SK-N-DZ (cell line): ENCODE results near the gene DUSP2.
"Not testable (repeated sequence)": the region's sequence is repeated elsewhere in the genome, so short reads cannot be mapped to it uniquely, and the experiment has no call there.

ENCODE experiments used
- DNase-seq: peaks from one replicate; pipeline ENCODE4 v3.0.0-alpha.2; 2015; ENCODE audit warnings: low spot score

The DUSP2 gene

GRCh38 chr2:96163768-96164429 is 18.7 kb upstream of the DUSP2 start:
- no peak for DNase-seq

DNA sequence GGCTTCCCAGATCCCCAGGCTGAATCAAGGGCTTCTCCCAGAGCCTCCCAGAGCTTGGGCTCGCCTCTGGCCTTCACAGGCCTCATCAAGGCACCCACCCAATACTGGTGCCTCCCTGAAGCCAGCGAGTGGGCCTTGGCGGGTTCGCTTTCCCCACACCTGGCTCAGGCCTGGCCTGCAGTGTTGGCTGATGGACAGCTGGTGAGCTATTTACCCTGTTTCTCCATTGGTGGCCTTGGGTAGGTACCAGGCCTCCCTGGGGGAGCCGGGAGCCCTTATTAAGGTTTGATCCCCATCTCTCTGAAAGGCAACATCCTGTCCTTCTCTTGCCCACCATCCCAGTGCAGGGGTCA is 18.2 kb upstream of the DUSP2 start:
- DNase-seq: no peak

DNA sequence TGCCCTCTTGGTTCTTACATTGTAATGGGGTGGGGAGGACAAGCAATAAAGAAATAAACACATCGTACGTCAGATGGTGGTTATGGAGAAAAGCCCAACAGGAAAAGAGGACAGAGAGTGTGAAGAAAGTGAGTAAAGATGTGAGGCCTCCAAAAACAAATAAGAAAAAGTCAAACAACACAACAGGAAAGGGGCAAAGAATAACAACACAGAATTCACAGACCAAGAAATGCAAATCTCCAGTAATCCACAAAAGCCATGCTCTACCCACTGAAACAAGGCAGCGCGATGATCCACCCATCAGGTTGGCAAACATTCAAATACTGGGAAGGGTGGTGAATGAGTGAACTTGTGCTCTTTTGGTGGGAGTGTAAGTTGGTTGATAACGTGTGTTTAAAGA is 16.7 kb upstream of the DUSP2 start:
- no peak for DNase-seq

DNA sequence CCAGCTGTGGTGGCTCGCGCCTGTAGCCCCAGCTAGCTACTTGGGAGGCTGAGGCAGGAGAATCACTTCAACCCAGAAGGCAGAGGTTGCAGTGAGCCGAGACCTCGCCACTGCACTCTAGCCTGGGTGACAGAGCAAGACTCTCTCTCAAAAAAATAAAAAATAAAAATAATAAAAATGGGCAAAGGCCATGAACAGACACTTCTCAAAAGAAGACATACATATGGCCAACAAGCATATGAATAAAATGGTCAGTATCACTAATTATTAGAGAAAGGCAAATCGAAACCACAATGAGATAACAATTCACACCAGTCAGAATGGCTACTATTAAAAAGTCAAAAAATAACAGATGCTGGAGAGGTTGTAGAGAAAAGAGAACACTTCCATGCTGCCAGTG is 15.1 kb upstream of the DUSP2 start:
- not testable (repeated sequence) for DNase-seq

GRCh38 chr2:96159084-96159830 is 14.0 kb upstream of the DUSP2 start:
- no peak for DNase-seq

DNA sequence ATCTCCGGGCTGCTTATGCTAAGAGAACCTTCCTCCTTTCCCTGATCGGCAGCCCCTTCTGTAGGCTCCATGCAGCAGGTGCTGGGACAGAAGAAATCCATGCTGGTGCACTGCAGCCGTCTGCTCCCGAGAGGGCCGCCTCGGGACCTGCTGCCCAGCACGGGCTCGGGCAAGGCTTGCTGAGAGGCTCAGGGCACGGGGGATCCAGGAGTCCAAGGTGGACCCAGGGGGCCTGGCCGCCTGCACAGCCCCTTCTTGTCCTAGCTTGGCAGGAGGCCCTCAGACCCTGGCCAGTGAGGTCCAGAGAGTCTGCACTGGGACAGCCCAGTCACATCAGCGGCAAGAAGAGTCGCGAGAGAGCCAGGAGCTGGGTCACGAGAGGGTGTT is 13.3 kb upstream of the DUSP2 start:
- no peak for DNase-seq

GRCh38 chr2:96157649-96158553 is 12.7 kb upstream of the DUSP2 start:
- no peak for DNase-seq

DNA sequence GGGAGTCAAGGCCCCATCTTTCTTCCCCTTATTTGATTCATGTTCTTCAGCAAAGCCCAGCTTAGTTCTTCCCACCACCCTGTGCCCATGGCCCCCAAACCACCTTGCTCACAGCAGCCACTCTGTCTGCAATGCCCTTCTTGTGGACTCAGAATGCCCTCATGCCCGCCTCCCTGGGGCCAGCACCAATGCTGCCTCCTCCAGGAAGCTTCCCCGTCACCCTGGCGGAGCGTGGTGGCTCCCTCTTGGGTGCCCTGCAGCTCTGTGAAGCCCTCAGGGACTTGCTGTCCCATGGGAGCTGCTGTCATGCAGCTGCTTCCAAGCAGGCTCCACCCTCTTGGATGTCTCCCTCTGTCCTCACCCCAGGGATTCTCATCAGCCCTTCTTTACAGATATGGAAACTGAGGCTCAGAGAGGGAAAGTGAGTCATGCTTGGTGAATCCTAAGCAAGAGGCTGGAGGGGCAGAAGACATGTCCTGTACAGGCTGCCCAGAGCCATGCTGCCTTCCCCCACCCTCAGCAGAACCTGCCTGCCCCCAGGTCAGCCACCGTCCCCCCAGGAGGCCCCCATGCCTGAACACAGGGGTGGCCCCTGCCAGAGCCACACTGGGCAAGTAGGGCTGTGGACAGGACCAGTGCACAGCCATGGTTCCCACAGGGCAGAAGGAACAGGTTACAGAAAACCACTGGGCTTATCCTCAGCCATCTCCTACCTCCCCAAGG is 11.8 kb upstream of the DUSP2 start:
- DNase-seq: no peak

DNA sequence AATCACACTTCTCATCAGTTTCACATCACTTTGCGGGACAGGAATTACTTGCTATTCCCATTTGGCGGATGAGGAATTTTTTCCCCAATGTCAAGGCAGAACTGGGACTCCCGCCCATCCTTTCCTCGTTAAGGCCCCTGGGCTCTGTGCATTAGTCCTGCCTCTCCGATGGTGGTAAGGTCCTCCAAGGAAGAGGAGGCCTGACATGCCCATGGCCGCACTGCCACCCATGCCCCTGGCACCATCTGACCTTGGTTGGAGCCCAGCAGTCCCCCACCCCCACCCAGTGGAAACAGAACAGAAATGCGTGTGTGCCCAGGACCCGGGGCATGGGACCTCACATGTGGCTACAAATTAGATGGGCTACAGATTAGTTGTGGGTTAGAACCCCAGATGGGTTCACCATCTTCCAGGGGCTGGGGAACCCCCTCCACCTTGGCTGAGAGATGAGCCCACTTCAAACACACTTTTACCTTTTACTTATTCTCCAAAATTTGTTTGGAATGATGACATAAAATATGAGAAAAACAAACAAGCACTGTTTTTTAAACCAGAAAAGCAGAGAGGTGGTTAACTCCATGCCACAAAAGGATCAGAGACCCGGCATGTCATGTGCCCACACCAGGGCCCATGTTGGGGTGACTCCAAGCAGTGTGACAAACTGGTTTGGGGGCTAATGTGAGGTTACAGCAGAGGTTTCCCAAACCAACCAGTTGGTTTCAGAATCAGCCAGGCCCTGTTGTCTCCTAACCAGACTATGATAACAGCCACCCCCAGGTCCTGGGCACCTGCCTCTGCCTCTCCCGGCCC is 11.0 kb upstream of the DUSP2 start:
- DNase-seq: no peak

GRCh38 chr2:96154506-96155380 is 9.5 kb upstream of the DUSP2 start:
- no peak for DNase-seq

DNA sequence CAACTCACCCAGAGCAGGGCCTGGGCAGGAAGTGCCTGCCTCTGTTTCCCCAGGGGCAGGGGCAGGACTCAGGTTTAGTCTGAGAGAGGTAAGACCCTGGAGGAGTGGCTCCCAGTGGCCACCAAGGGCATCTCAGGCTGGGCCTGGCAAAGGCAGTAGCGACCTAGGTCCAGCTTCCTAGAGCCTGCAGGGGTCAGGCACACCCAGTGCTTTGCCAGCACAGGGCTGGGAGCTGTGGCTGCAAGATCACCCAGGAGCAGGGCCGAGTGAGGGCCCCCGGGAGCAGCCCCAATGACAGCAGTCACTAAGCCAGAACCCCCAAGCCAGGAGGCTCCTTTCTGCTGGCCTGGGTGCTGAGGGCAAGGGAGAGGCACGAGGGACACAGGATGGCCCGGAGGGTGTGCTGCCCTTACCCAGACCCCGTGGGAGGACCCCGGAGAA is 8.8 kb upstream of the DUSP2 start:
- DNase-seq: no peak

DNA sequence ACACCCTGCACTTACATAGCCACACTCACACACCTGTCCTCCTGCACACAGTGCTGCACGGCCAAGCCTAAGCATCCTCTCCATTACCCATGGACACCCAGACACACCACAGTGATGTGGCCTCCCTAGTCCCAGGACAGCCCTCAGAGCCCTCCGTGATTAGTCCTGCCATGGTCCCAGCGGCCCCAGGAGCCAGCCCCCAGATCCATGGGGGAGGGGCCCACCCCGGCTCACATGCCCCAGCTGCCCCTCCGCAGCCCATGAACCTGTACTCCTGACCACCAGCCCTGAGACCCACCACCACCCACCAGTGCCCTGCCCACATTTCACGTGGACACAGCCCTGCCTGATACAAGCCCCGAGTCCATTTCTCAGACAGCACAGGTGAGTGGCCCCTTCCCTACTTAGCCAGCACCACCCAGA is 8.1 kb upstream of the DUSP2 start:
- no peak for DNase-seq

- peak; percentile 39 for DNase-seq
These were observed 7.3 kb upstream of the DUSP2 start for GRCh38 chr2:96152304-96153161.

GRCh38 chr2:96151595-96152303 is 6.5 kb upstream of the DUSP2 start:
- no peak for DNase-seq

- no peak for DNase-seq
These were observed 5.8 kb upstream of the DUSP2 start for GRCh38 chr2:96150791-96151594.

GRCh38 chr2:96150007-96150640 is 4.9 kb upstream of the DUSP2 start:
- no peak for DNase-seq
